NCI-H748 treated with DMSO at 0.1 percent for 48 hours (cell line): Measurements from ENCODE around the gene ACTG2.
"Not testable (repeated sequence)": the region's sequence is repeated elsewhere in the genome, so short reads cannot be mapped to it uniquely, and the experiment has no call there.

Experiments used
- DNase-seq: peaks from one replicate; lab custom pipeline; 2025; lab: John Stamatoyannopoulos, UW

The ACTG2 gene

GRCh38 chr2:73937103-73937885, 44.5 kb downstream of the ACTG2 start:
- no peak for DNase-seq

GRCh38 chr2:73937899-73938298, 45.1 kb downstream of the ACTG2 start:
- no peak for DNase-seq

- DNase-seq: no peak
Observed at GRCh38 chr2:73938718-73939352, 46.0 kb downstream of the ACTG2 start.

- no peak for DNase-seq
Observed at GRCh38 chr2:73939419-73939818, 46.6 kb downstream of the ACTG2 start.

GRCh38 chr2:73940066-73940465, 47.3 kb downstream of the ACTG2 start:
- DNase-seq: not testable (repeated sequence)

- DNase-seq: no peak
Observed at GRCh38 chr2:73942664-73943063, 49.9 kb downstream of the ACTG2 start.

- DNase-seq: no peak
Observed at GRCh38 chr2:73944714-73945113, 51.9 kb downstream of the ACTG2 start.

- DNase-seq: no peak
Observed at GRCh38 chr2:73946215-73946614, 53.4 kb downstream of the ACTG2 start.

- DNase-seq: no peak
Observed at GRCh38 chr2:73946666-73947065, 53.9 kb downstream of the ACTG2 start.

GRCh38 chr2:73947412-73948018, 54.7 kb downstream of the ACTG2 start:
- no peak for DNase-seq

- DNase-seq: no peak
Observed at GRCh38 chr2:73949802-73950201, 57.0 kb downstream of the ACTG2 start.

- no peak for DNase-seq
Observed at GRCh38 chr2:73952499-73953446, 60.0 kb downstream of the ACTG2 start.

- DNase-seq: no peak
Observed at GRCh38 chr2:73956218-73956865, 63.5 kb downstream of the ACTG2 start.

- no peak for DNase-seq
Observed at GRCh38 chr2:73961274-73961673, 68.5 kb downstream of the ACTG2 start.

GRCh38 chr2:73961823-73962615, 69.2 kb downstream of the ACTG2 start:
- no peak for DNase-seq

GRCh38 chr2:73962798-73963197, 70.0 kb downstream of the ACTG2 start:
- DNase-seq: no peak

GRCh38 chr2:73963385-73964120, 70.7 kb downstream of the ACTG2 start:
- no peak for DNase-seq

- DNase-seq: no peak
Observed at GRCh38 chr2:73964223-73964622, 71.4 kb downstream of the ACTG2 start.

GRCh38 chr2:73965053-73965452, 72.2 kb downstream of the ACTG2 start:
- DNase-seq: no peak

GRCh38 chr2:73968357-73968937, 75.6 kb downstream of the ACTG2 start:
- no peak for DNase-seq
